ENCODE results near the gene PANX1.
"Not testable (repeated sequence)": the region's sequence is repeated elsewhere in the genome, so short reads cannot be mapped to it uniquely, and the experiment has no call there.

The PANX1 gene, protein sequence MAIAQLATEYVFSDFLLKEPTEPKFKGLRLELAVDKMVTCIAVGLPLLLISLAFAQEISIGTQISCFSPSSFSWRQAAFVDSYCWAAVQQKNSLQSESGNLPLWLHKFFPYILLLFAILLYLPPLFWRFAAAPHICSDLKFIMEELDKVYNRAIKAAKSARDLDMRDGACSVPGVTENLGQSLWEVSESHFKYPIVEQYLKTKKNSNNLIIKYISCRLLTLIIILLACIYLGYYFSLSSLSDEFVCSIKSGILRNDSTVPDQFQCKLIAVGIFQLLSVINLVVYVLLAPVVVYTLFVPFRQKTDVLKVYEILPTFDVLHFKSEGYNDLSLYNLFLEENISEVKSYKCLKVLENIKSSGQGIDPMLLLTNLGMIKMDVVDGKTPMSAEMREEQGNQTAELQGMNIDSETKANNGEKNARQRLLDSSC

DNA sequence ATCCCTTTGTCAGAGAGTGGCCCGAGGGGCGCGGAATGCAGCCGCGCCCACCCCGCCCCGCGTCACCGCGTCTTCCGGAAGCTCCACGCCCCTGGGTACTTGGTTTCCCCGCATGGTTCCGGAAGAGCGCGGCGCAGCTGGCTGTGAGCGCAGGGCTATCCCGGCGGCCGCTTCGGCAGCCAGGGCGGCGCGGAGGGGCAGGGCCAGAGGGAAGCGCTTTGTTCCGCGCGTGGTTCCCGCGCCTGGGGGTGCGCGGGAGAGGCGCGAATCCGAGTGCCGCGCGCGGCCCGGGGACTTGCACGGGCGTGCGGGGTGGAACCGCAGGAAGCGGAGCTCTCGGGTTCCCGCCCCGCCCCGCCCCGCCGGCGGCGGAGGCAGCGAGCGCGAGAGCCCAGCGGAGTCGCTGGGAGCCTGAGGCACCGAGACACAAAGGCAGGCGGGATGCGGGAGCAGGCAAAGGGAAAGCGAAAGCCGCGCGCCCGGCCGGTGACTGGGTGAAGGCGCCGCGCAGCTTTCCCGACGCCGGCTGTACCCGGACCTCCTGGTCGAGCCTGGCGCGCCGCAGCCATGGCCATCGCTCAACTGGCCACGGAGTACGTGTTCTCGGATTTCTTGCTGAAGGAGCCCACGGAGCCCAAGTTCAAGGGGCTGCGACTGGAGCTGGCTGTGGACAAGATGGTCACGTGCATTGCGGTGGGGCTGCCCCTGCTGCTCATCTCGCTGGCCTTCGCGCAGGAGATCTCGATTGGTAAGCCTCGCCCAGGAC lies at the start of gene PANX1:
Gene PANX1 (plus strand): TSS at position 96 of the 766 bp plus-strand sequence. CDS start 472 bp downstream, at position 568.
- in situ Hi-C loops (cut with MboI; ENCODE audit: low sequenced_read_pairs) = no loop called here

DNA sequence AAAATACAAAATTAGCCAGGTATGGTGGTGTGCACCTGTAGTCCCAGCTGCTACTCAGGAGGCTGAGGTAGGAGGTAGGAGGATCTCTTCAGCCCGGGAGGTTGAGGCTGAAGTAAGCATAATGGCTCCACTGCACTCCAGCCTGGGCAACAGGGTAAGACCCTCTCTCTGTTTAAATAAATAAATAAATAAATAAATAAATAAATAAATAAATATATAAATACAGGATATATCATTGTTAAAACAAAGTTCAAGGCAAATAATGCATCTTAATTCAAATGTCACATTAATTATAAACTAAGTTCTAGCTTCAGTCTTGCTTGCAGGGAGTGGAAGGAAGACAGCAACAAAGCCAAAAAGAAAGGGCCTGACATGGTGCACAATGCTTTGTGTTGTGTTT lies 44.5 kb upstream of the PANX1 start:
- in situ Hi-C loops (cut with MboI; ENCODE audit: low sequenced_read_pairs) = no loop called here

GRCh38 chr11:94088906-94089305 lies 39.7 kb upstream of the PANX1 start:
- in situ Hi-C loops (cut with MboI; ENCODE audit: low sequenced_read_pairs) = no loop called here

DNA sequence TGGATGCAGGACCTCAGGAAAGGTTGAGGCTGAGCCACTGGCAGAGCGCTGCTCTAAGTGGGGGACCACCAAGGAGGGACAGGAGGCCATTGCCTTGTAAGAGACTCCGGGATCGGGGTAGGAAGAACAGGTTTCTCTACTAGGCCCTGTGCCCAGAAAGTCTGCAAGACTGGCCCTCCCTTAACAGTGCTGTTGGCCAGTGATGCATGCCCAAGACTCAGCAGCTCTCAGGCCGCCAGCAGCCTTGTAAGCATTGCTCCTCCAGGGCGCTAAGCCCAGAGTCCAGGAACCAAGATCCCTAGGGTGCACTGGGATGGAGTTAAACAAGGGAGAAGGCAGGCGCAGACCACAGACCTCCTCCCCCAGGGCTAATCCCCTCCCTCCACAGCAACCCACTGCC lies 39.3 kb upstream of the PANX1 start:
- in situ Hi-C loops (cut with MboI; ENCODE audit: low sequenced_read_pairs) = no loop called here

GRCh38 chr11:94090401-94090800 lies 38.2 kb upstream of the PANX1 start:
- in situ Hi-C loops (cut with MboI; ENCODE audit: low sequenced_read_pairs) = no loop called here

GRCh38 chr11:94091091-94091490 lies 37.5 kb upstream of the PANX1 start:
- in situ Hi-C loops (cut with MboI; ENCODE audit: low sequenced_read_pairs) = no loop called here

DNA sequence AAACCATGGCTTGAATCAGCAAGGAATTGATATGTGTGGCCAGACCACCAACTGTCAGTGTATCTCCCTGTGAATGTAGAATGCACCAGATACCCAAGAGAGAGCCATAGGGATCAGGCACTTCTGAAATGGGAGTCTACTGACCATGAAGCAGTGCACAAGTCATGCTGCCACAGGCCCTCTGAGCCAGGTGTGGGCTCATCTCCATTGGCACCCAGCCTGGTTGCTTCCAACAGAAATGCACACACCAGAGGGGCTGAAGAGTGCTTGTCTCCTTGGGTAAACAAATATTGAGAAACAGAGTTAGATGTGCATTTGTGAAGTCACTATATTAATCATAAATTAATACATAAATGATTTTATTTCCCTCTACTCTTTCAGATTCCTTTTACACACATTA lies 28.4 kb upstream of the PANX1 start:
- in situ Hi-C loops (cut with MboI; ENCODE audit: low sequenced_read_pairs) = no loop called here

DNA sequence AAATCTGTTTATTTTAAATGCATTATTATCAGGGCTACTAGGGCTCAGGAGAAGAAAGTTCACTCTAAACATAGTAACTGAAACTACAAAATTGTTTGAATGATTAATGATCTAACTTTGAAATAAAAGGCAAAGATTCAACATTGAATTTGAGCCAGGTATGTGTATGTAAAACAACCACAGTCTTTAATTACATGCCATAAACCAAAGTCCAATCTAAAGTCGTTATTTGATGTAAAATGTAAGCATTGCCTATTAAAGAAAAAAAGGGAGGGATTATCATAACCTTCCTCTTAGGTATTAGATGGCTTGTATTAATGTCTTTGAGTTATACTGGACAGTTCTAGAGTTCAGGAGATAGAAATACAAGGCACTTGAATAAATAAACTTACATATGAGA lies 25.2 kb upstream of the PANX1 start:
- in situ Hi-C loops (cut with MboI; ENCODE audit: low sequenced_read_pairs) = no loop called here

DNA sequence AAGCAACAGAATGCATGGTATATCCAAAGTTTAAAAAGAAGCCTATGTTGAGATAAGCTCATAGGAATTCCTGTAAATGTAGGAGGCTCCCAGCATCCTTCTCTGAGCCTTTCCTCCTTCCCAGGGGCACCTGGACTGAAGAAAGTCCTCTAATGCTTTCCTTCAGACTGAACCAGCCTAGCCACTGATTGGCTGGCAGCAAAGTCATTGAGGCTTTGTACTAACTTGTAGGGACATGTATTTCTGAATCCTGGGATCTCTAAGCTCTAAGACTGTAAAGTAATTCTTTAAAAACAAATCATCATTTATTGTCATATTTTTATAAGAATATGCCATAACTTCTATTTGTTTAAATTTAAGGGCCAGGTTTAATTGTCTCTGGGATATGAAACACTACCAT lies 23.9 kb upstream of the PANX1 start:
- in situ Hi-C loops (cut with MboI; ENCODE audit: low sequenced_read_pairs) = no loop called here

GRCh38 chr11:94106716-94107115 lies 21.9 kb upstream of the PANX1 start:
- in situ Hi-C loops (cut with MboI; ENCODE audit: low sequenced_read_pairs) = no loop called here

- in situ Hi-C loops (cut with MboI; ENCODE audit: low sequenced_read_pairs) = no loop called here
Observed at GRCh38 chr11:94107363-94107762, 21.3 kb upstream of the PANX1 start.

DNA sequence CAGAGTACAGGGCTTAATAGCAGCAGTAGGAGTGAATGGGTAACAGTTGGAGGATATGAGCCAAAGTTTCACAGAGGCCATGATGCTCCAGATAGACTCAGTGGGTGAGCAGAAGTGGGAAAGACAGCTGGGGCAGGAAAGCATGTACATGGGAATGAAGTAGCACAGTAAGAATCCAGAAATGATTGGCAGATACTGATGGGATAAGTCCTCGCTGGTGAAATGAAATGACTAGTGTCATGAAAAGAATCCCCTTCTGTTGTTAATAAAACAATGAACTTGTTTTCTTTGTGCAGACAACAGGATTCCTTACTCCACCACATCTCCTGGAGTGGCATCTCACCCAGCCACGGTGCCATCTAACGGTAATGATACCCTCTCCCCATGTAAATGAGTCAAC lies 17.4 kb upstream of the PANX1 start:
- in situ Hi-C loops (cut with MboI; ENCODE audit: low sequenced_read_pairs) = no loop called here

DNA sequence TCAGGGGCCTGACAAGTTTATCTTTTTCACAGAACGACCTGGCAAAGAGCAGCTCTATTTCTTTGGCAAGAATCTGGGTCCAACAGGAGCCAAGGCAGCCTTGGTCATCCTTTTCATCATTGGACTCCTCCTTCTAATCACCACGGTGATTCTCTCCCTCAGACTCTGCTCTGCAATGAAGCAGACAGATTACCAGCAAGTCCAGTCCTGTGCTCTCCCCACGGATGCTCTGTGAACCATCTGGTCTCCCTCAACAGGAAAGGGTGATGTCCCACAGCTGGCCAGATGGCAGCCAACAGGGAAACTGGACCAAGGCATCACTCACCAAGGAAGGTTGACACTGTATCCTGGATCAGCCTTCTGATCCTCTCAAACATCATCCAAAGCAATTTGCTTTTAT lies 17.0 kb upstream of the PANX1 start:
- in situ Hi-C loops (cut with MboI; ENCODE audit: low sequenced_read_pairs) = no loop called here

DNA sequence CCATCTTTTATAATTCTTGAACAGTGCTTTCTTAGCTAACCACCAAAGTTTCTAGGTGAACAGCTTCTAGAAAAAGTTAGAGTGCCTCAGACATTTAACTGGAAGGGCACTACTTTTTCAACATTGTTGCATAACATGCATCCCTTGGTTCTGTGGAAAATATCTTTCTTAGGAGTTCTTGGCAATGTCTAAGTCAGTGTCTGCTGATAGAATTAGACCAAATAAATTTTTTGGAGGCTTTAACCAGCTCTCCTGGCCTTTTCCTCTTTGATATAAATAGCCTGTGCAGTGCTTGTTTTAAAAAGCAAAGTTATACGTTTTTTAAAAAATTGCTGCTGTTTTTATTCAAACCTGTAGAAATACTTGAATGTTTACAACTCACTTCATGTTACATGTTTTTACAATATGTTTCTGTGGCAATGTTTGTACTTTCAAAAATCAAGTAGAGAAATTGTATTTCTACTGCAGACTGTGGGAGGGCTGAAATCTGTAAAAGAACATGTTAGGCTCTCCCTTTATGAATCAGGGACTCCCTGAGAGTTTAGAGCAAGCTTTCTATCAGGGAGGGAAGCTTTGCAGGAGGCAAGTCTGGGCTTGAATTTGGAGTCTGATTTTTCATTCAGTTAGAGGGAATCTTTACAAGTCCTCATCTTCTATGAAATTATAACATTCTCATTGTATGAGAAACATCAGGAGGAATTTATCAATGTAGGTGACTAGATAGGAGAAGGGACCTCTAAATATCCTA lies 16.3 kb upstream of the PANX1 start:
- in situ Hi-C loops (cut with MboI; ENCODE audit: low sequenced_read_pairs) = no loop called here

DNA sequence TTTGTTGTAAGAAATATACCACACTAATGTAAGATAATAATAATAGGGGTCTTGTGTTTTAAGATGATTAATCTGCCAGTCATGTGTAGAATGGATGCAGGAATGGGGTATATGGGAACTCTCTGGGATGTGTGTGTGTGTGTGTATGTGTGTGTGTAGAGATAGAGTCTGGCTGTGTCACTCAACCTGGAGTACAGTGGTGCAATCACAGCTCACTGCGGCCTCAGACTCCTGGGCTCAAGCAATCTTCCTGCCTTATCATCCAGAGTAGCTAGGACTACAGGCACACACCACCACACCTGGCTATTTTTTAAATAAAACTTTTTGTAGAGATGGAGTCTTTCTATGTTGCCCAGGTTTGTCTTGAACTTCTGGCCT lies 11.5 kb upstream of the PANX1 start:
- in situ Hi-C loops (cut with MboI; ENCODE audit: low sequenced_read_pairs) = no loop called here

DNA sequence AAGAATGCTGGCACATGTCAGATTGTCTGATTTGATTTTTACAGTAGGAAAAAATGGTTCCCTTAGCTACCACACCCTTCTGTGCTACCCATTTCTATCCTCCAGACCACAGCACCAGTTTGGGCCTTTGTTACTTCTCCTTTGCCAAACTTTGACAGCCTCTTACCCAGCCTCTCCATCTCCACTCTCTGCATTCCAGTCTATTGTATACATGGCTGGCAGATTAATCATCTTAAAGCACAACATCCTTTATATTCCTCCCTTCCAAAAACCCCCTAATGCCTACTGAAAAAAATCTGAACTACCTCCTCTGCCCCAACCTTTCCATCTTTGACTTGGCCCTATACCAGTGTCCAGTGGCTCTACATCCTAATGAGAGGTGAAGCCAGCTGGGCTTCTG lies 10.8 kb upstream of the PANX1 start:
- in situ Hi-C loops (cut with MboI; ENCODE audit: low sequenced_read_pairs) = no loop called here

DNA sequence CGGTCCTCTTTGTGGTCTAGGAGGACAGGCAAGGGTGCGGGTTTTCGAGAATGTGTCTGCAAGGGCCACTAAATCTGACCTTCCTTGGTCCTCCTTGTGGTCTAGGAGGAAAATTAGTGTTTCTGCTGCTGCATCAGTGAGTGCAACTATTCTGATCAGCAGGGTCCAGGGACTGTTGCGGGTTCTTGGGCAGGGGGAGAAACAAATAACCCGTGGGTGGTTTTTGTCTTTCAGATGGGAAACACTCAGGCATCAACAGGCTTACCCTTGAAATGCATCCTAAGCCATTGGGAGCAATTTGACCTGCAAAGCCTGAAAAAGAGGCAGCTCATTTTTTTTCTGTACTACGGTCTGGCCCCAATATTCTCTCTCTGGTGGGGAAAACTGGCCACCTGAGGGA lies 9.0 kb upstream of the PANX1 start:
- in situ Hi-C loops (cut with MboI; ENCODE audit: low sequenced_read_pairs) = not testable (repeated sequence)

DNA sequence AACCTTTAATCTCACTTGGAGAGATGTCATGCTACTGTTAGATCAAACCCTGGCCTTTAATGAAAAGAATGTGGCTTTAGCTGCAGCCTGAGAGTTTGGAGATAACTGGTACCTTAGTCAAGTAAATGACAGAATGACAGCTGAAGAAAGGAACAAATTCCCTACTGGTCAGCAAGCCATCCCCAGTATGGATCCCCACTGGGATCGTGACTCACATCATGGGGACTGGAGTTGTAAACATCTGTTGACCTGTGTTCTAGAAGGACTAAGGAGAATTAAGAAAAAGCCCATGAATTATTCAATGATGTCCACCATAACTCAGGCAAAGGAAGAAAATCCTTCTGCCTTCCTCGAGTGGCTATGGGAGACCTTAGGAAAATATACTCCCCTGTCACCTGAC lies 8.1 kb upstream of the PANX1 start:
- in situ Hi-C loops (cut with MboI; ENCODE audit: low sequenced_read_pairs) = not testable (repeated sequence)

DNA sequence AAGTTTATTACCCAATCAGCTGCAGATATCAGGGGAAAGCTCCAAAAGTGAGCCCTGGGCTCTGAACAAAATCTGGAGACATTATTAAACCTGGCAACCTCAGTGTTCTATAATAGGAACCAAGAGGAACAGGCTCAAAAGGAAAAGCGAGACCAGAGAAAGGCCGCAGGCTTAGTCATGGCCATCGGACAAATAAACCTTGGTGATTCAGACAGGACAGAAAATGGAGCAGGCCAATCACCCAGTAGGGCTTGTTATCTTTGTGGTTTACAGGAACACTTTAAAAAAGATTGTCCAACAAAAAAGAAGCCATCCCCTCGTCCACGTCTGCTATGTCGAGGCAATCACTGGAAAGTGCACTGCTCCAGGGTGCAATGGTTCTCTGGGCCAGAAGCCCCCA lies 7.7 kb upstream of the PANX1 start:
- in situ Hi-C loops (cut with MboI; ENCODE audit: low sequenced_read_pairs) = no loop called here

GRCh38 chr11:94125407-94126115 lies 3.1 kb upstream of the PANX1 start:
- in situ Hi-C loops (cut with MboI; ENCODE audit: low sequenced_read_pairs) = no loop called here

DNA sequence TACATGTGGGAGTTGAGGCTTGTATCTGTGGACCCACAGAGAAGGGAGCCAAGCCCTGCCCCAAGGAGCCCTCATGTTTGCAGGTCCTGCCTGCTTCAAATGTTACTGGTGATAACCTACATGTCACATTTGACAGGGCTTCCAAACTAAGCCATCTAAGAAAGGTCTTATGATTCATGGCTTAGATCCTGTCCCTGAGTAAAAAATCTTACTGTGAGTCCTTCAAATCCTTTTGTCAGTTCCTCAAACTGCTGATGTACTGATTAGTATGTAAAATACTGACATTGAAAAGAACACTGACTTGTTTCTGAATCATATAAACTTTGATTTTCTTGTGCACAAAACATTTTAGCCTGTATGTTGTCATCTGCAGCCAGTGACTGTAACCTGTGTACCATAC lies 1.0 kb upstream of the PANX1 start:
- in situ Hi-C loops (cut with MboI; ENCODE audit: low sequenced_read_pairs) = no loop called here

Data from HL-60/S4 treated with retinoic acid at 250 ng/mL for 4 days and 3 days (cell line).